ENCODE data around the gene SLC7A6OS. TPM values are rescaled to one million over a fixed set of nuclear protein-coding genes. Genes with fewer than 3 reads are reported as not detected.

The SLC7A6OS gene
- total RNA-seq, 1 experiment from 2014 or later, result 25.3 TPM

DNA sequence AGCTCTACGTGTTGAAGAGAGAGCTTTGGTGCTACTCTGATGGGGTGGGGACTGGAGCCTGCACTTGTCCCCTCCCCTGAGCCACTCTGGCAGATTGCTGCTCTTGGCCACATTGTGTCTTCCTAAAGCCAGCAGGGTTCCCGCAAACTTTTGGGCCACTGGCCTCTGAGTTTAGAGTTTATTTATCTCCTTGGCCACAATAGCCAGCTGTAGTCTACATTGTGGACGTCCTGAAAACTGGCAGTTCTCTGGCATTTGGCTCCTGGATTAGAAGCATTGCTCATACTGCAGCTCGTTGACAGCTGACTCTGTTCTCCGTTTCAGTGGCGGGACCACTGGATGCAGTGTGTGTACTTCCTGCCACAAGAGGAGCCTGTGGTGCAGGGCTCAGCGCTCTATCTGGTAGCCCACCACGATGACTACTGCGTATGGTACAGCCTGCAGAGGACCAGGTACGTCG, 34.6 kb upstream of the SLC7A6OS start:
- DNase-seq (ENCODE audit: low spot score), result no peak
- Histone ChIP-seq H3K27me3 (replicated peaks; ENCODE audit: insufficient read depth, low read depth, low read length, poor library complexity) (no peaks in the 10 kb centered on the region), H3K36me3 (ENCODE audit: insufficient read depth, low read length, poor library complexity, severe bottlenecking) (peaks cover 29% of the 10 kb centered on the region), H3K9me3 (ENCODE audit: low read depth, low read length, poor library complexity, severe bottlenecking) (no peaks in the 10 kb centered on the region), H3K27ac (ENCODE audit: low read depth, low read length, poor library complexity, severe bottlenecking) (no peak overlapping the region), H3K4me3 (ENCODE audit: low read depth, low read length, poor library complexity, severe bottlenecking) (no peak overlapping the region), H3K4me1 (ENCODE audit: insufficient read depth, low read length, poor library complexity, severe bottlenecking) (no peaks in the 10 kb centered on the region)
- no TSS peak for BruUV-seq (replicated peaks)
- ChIA-PET POLR2A (ENCODE audit: low non-redundant PET) (no interaction called here), CTCF (no interaction called here)
- TF ChIP-seq, protein P1, sequence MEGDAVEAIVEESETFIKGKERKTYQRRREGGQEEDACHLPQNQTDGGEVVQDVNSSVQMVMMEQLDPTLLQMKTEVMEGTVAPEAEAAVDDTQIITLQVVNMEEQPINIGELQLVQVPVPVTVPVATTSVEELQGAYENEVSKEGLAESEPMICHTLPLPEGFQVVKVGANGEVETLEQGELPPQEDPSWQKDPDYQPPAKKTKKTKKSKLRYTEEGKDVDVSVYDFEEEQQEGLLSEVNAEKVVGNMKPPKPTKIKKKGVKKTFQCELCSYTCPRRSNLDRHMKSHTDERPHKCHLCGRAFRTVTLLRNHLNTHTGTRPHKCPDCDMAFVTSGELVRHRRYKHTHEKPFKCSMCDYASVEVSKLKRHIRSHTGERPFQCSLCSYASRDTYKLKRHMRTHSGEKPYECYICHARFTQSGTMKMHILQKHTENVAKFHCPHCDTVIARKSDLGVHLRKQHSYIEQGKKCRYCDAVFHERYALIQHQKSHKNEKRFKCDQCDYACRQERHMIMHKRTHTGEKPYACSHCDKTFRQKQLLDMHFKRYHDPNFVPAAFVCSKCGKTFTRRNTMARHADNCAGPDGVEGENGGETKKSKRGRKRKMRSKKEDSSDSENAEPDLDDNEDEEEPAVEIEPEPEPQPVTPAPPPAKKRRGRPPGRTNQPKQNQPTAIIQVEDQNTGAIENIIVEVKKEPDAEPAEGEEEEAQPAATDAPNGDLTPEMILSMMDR (conservative IDR thresholded peaks at IDR 0.05; ENCODE audit: low read depth, low read length), result no peak
- no peak for TF ChIP-seq EZH2 (IDR thresholded peaks at IDR 0.05; ENCODE audit: borderline replicate concordance, low read depth, low read length, poor library complexity, severe bottlenecking)
- intact Hi-C loops (cut with micrococcal nuclease; ENCODE audit: unreplicated experiment), result no loop called here

DNA sequence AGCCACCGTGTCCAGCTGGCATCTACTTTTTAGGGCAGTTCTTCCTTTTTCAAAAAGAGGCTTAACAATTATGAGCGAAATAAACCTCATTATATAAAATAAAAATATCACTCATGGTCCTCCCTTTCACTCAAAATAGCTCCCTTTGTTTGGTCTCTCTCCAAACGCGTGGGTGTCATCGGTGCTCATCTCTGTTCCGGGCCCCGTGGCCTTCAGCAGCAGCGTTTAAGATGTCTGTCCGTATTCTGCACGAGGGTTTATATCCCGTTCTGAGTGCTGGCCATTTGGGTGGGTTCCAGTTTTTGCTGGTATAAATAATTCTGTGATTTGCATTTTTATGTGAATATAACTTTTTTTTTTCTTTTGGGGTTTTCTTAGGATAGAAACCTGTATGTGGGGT, 33.5 kb upstream of the SLC7A6OS start:
- POLR2A ChIA-PET (ENCODE audit: low non-redundant PET), result no interaction called here

DNA sequence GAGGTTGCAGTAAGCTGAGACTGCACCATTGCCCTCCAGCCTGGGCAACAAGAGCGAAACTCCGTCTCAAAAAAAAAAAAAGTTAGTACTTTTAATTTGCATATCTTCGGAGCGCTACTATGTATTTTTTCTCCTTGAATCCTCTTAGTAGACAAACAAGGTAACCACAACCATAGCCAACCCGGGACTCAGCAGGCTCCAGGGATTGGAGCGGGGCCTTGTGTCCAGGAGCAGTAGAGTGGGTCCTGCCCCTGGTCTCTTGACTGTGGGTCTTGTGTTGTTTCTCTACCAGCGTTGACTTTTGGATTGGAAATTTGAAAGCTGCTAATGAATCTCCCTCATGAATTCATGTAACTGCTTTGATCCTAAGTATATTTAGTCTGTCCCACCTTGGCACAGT, 32.4 kb upstream of the SLC7A6OS start:
- CTCF ChIA-PET, result interaction anchor here (0.7 kb wide), 1 partner anchor 26 kb away, joined by 3 read pairs; no protein-coding TSS in a partner anchor
- no TSS peak for BruUV-seq (replicated peaks)
- Histone ChIP-seq H3K27ac (ENCODE audit: low read depth, low read length, poor library complexity, severe bottlenecking) (no peak overlapping the region), H3K36me3 (ENCODE audit: insufficient read depth, low read length, poor library complexity, severe bottlenecking) (peaks cover 50% of the 10 kb centered on the region), H3K9me3 (ENCODE audit: low read depth, low read length, poor library complexity, severe bottlenecking) (no peaks in the 10 kb centered on the region), H3K27me3 (replicated peaks; ENCODE audit: insufficient read depth, low read depth, low read length, poor library complexity) (no peaks in the 10 kb centered on the region), H3K4me3 (ENCODE audit: low read depth, low read length, poor library complexity, severe bottlenecking) (no peak overlapping the region), H3K4me1 (ENCODE audit: insufficient read depth, low read length, poor library complexity, severe bottlenecking) (no peaks in the 10 kb centered on the region)
- TF ChIP-seq, protein P1 (conservative IDR thresholded peaks at IDR 0.05; ENCODE audit: low read depth, low read length), result no peak
- no peak for TF ChIP-seq EZH2 (IDR thresholded peaks at IDR 0.05; ENCODE audit: borderline replicate concordance, low read depth, low read length, poor library complexity, severe bottlenecking)
- DNase-seq (ENCODE audit: low spot score), result no peak
- POLR2A ChIA-PET (ENCODE audit: low non-redundant PET), result no interaction called here
- intact Hi-C loops (cut with micrococcal nuclease; ENCODE audit: unreplicated experiment), result no loop called here

More for the DNA sequence above, 33.5 kb upstream of the SLC7A6OS start:
- DNase-seq (ENCODE audit: low spot score), result no peak
- H3K36me3 ChIP-seq (ENCODE audit: insufficient read depth, low read length, poor library complexity, severe bottlenecking), result peaks cover 40% of the 10 kb centered on the region
- no peaks in the 10 kb centered on the region for H3K27me3 ChIP-seq (replicated peaks; ENCODE audit: insufficient read depth, low read depth, low read length, poor library complexity)
- intact Hi-C loops (cut with micrococcal nuclease; ENCODE audit: unreplicated experiment), result no loop called here
- no peaks in the 10 kb centered on the region for H3K4me1 ChIP-seq (ENCODE audit: insufficient read depth, low read length, poor library complexity, severe bottlenecking)
- BruUV-seq (replicated peaks), result no TSS peak
- no peaks in the 10 kb centered on the region for H3K9me3 ChIP-seq (ENCODE audit: low read depth, low read length, poor library complexity, severe bottlenecking)
- no peak overlapping the region for H3K4me3 ChIP-seq (ENCODE audit: low read depth, low read length, poor library complexity, severe bottlenecking)
- CTCF ChIA-PET, result no interaction called here
- no peak for TF ChIP-seq EZH2 (IDR thresholded peaks at IDR 0.05; ENCODE audit: borderline replicate concordance, low read depth, low read length, poor library complexity, severe bottlenecking)
- H3K27ac ChIP-seq (ENCODE audit: low read depth, low read length, poor library complexity, severe bottlenecking), result no peak overlapping the region

DNA sequence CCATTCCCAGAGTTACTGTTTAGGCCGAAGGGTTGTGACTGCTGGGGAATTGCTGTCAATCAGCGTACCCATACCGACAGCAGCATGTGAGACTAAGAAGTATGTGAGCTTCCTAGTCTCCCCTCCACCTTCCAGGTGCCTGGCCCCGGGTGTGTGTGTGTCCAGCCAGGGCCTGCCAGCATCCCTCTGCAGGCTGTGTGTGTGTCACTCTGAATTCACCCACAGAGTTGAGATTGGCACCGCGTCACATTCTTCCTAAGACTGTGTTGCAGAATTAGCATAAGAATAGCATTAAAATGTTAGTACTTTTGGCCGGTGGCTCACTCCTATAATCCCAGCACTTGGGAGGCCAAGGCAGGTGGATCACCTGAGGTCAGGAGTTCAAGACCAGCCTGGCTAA, 31.9 kb upstream of the SLC7A6OS start:
- TF ChIP-seq, protein P1 (conservative IDR thresholded peaks at IDR 0.05; ENCODE audit: low read depth, low read length), result no peak
- TF ChIP-seq EZH2 (IDR thresholded peaks at IDR 0.05; ENCODE audit: borderline replicate concordance, low read depth, low read length, poor library complexity, severe bottlenecking), result no peak
- ChIA-PET CTCF (interaction anchor here (0.7 kb wide), 1 partner anchor 26 kb away, joined by 3 read pairs; no protein-coding TSS in a partner anchor), POLR2A (ENCODE audit: low non-redundant PET) (no interaction called here)
- H3K27ac ChIP-seq (ENCODE audit: low read depth, low read length, poor library complexity, severe bottlenecking), result no peak overlapping the region
- H3K9me3 ChIP-seq (ENCODE audit: low read depth, low read length, poor library complexity, severe bottlenecking), result no peaks in the 10 kb centered on the region
- H3K36me3 ChIP-seq (ENCODE audit: insufficient read depth, low read length, poor library complexity, severe bottlenecking), result peaks cover 53% of the 10 kb centered on the region
- H3K27me3 ChIP-seq (replicated peaks; ENCODE audit: insufficient read depth, low read depth, low read length, poor library complexity), result no peaks in the 10 kb centered on the region
- DNase-seq (ENCODE audit: low spot score), result no peak
- intact Hi-C loops (cut with micrococcal nuclease; ENCODE audit: unreplicated experiment), result no loop called here
- no peak overlapping the region for H3K4me3 ChIP-seq (ENCODE audit: low read depth, low read length, poor library complexity, severe bottlenecking)
- BruUV-seq (replicated peaks), result no TSS peak
- H3K4me1 ChIP-seq (ENCODE audit: insufficient read depth, low read length, poor library complexity, severe bottlenecking), result no peaks in the 10 kb centered on the region
